H7 (cell line): Measurements from ENCODE around the gene TCEA3. TPM values are rescaled to one million over a fixed set of nuclear protein-coding genes. Genes with fewer than 3 reads are reported as not detected.
A peak's percentile ranks its signal among the peaks of the same experiment; 100 is the strongest.

Experiments
- DNase-seq: peaks from one replicate; pipeline ENCODE4 v3.0.0; 2012
- H3K27me3 ChIP-seq: 2 replicates; pipeline ENCODE4 v1.6.0; 2011; ENCODE audit warnings: mild to moderate bottlenecking, low read length; ENCODE audit not compliant: control insufficient read depth, insufficient read depth
- H3K36me3 ChIP-seq: replicated peaks from 2 replicates; pipeline ENCODE4 v1.5.1; 2011; ENCODE audit warnings: low read length; ENCODE audit not compliant: control insufficient read depth, insufficient read depth
- H3K4me3 ChIP-seq: 2 replicates; pipeline ENCODE4 v1.5.1; 2011; ENCODE audit warnings: low read depth, mild to moderate bottlenecking, control low read depth, low read length, moderate library complexity; ENCODE audit not compliant: insufficient read depth
- total RNA-seq: library from RNA; depleted of rRNA; stranded (reverse); fragments of >200 nt; shearing (Covaris generic); gene quantifications from 2 replicates; pipeline ENCODE4 v1.2.3, GENCODE V29; 2014

Gene TCEA3
- total RNA-seq, 1 experiment from 2014 or later, result 0.24 TPM

- DNase-seq, result peak; percentile 99
- peaks cover 34% of the 10 kb centered on the region for H3K36me3 ChIP-seq
- no peaks in the 10 kb centered on the region for H3K27me3 ChIP-seq
- peak overlapping the region; percentile 15 for H3K4me3 ChIP-seq
Measured at GRCh38 chr1:23436520-23437354, 12.2 kb upstream of the TCEA3 start.

- DNase-seq, result no peak
Measured at GRCh38 chr1:23434260-23434775, 9.8 kb upstream of the TCEA3 start.

GRCh38 chr1:23433122-23433521 lies 8.6 kb upstream of the TCEA3 start:
- Histone ChIP-seq H3K36me3 (peaks cover 37% of the 10 kb centered on the region), H3K27me3 (peaks cover 4% of the 10 kb centered on the region; the same call in 1 of the 2 replicates), H3K4me3 (no peak overlapping the region)
- no peak for DNase-seq

More at GRCh38 chr1:23434260-23434775, 9.8 kb upstream of the TCEA3 start:
- peaks cover 2% of the 10 kb centered on the region; the same call in 1 of the 2 replicates for H3K27me3 ChIP-seq
- peaks cover 39% of the 10 kb centered on the region for H3K36me3 ChIP-seq
- H3K4me3 ChIP-seq, result no peak overlapping the region

- no peak for DNase-seq
- peaks cover 37% of the 10 kb centered on the region for H3K36me3 ChIP-seq
- H3K27me3 ChIP-seq, result peaks cover 11% of the 10 kb centered on the region
- no peak overlapping the region for H3K4me3 ChIP-seq
Measured at GRCh38 chr1:23431431-23431830, 6.9 kb upstream of the TCEA3 start.

GRCh38 chr1:23430803-23431202 lies 6.3 kb upstream of the TCEA3 start:
- DNase-seq, result no peak
- peaks cover 35% of the 10 kb centered on the region for H3K36me3 ChIP-seq
- no peak overlapping the region for H3K4me3 ChIP-seq
- H3K27me3 ChIP-seq, result peaks cover 17% of the 10 kb centered on the region

- Histone ChIP-seq H3K36me3 (peaks cover 22% of the 10 kb centered on the region), H3K27me3 (peaks cover 42% of the 10 kb centered on the region), H3K4me3 (no peak overlapping the region)
- DNase-seq, result no peak
Measured at GRCh38 chr1:23428136-23428905, 3.8 kb upstream of the TCEA3 start.

GRCh38 chr1:23427550-23427949 lies 3.0 kb upstream of the TCEA3 start:
- DNase-seq, result no peak
- Histone ChIP-seq H3K27me3 (peaks cover 49% of the 10 kb centered on the region), H3K36me3 (peaks cover 19% of the 10 kb centered on the region), H3K4me3 (no peak overlapping the region)

GRCh38 chr1:23426828-23427227 lies 2.3 kb upstream of the TCEA3 start:
- peaks cover 57% of the 10 kb centered on the region for H3K27me3 ChIP-seq
- no peak overlapping the region for H3K4me3 ChIP-seq
- DNase-seq, result no peak
- peaks cover 14% of the 10 kb centered on the region for H3K36me3 ChIP-seq

- H3K36me3 ChIP-seq, result peaks cover 3% of the 10 kb centered on the region
- no peak for DNase-seq
- peaks cover 73% of the 10 kb centered on the region for H3K27me3 ChIP-seq
- H3K4me3 ChIP-seq, result peak overlapping the region; percentile 26; the same call in 1 of the 2 replicates
Measured at GRCh38 chr1:23425193-23425494, 596 bp upstream of the TCEA3 start.

- Histone ChIP-seq H3K27me3 (peaks cover 85% of the 10 kb centered on the region), H3K36me3 (no peaks in the 10 kb centered on the region; the same call in none of the 2 replicates), H3K4me3 (peak overlapping the region; percentile 33)
- DNase-seq, result peak; percentile 93
Measured at GRCh38 chr1:23423415-23424292, 894 bp downstream of the TCEA3 start.

- no peaks in the 10 kb centered on the region; the same call in none of the 2 replicates for H3K36me3 ChIP-seq
- no peak for DNase-seq
- H3K4me3 ChIP-seq, result no peak overlapping the region
- peaks cover 89% of the 10 kb centered on the region for H3K27me3 ChIP-seq
Measured at GRCh38 chr1:23422941-23423340, 1.6 kb downstream of the TCEA3 start.

GRCh38 chr1:23422241-23422877 lies 2.2 kb downstream of the TCEA3 start:
- Histone ChIP-seq H3K27me3 (peaks cover 92% of the 10 kb centered on the region), H3K4me3 (no peak overlapping the region), H3K36me3 (no peaks in the 10 kb centered on the region; the same call in none of the 2 replicates)
- DNase-seq, result no peak

- Histone ChIP-seq H3K27me3 (peaks cover 97% of the 10 kb centered on the region), H3K36me3 (no peaks in the 10 kb centered on the region; the same call in none of the 2 replicates), H3K4me3 (no peak overlapping the region)
- DNase-seq, result no peak
Measured at GRCh38 chr1:23421753-23422240, 2.8 kb downstream of the TCEA3 start.
